Ascending aorta (tissue), 2 donors: ENCODE data around the gene STRN3. TPM values are rescaled to one million over a fixed set of nuclear protein-coding genes. Genes with fewer than 3 reads are reported as not detected.
"Not testable (repeated sequence)": the region's sequence is repeated elsewhere in the genome, so short reads cannot be mapped to it uniquely, and the experiment has no call there.

Source experiments
- DNase-seq, 2 donors: peaks; one replicate each; pipeline ENCODE4 v3.0.0-alpha.2; 2019; ENCODE audit warnings: low spot score in 2 of 2
- H3K27ac ChIP-seq, 2 donors: fragments of 200-600 bp; sonication (generic); one replicate each; pipeline ENCODE4 v1.5.1; 2016 to 2017; ENCODE audit warnings: mild to moderate bottlenecking in 1 of 2
- H3K27me3 ChIP-seq: fragments of 200-600 bp; sonication (generic); one replicate; pipeline ENCODE4 v1.5.1; 2017
- H3K36me3 ChIP-seq, 2 donors: fragments of 200-600 bp; sonication (generic); one replicate each; pipeline ENCODE4 v1.5.1; 2016
- H3K4me1 ChIP-seq, 2 donors: fragments of 200-600 bp; sonication (generic); one replicate each; pipeline ENCODE4 v1.5.1; 2016 to 2017; ENCODE audit warnings: mild to moderate bottlenecking in 1 of 2
- H3K4me3 ChIP-seq, 2 donors: fragments of 200-600 bp; sonication (generic); one replicate each; pipeline ENCODE4 v1.5.1; 2016 to 2017; ENCODE audit warnings: mild to moderate bottlenecking in 1 of 2
- H3K9me3 ChIP-seq, 2 donors: fragments of 200-600 bp; sonication (generic); one replicate each; pipeline ENCODE4 v1.5.1; 2016
- intact Hi-C: fragments of 100-400 bp; cut with DNase I; formaldehyde crosslinking; loops from one replicate; pipeline ENCODE4 v1.15.1; 2023
- total RNA-seq: library from RNA; depleted of rRNA; stranded (reverse); fragments of >200 nt; gene quantifications from one replicate; pipeline ENCODE4 v1.1.0, GENCODE V29; 2016
- TF ChIP-seq, protein P1 (sequence below), 3 experiments: fragments of 200-600 bp in 2 of 3; fragments of 450-650 bp in 1 of 3; sonication (generic) in 2 of 3; IDR thresholded peaks; one replicate each; pipeline ENCODE4 v1.5.1; 2016 to 2019; ENCODE audit warnings: antibody characterized with exemption in 3 of 3, mild to moderate bottlenecking in 1 of 3, moderate library complexity in 1 of 3

The STRN3 gene
- total RNA-seq, 1 donor from 2014 or later, result 38.5 TPM

DNA sequence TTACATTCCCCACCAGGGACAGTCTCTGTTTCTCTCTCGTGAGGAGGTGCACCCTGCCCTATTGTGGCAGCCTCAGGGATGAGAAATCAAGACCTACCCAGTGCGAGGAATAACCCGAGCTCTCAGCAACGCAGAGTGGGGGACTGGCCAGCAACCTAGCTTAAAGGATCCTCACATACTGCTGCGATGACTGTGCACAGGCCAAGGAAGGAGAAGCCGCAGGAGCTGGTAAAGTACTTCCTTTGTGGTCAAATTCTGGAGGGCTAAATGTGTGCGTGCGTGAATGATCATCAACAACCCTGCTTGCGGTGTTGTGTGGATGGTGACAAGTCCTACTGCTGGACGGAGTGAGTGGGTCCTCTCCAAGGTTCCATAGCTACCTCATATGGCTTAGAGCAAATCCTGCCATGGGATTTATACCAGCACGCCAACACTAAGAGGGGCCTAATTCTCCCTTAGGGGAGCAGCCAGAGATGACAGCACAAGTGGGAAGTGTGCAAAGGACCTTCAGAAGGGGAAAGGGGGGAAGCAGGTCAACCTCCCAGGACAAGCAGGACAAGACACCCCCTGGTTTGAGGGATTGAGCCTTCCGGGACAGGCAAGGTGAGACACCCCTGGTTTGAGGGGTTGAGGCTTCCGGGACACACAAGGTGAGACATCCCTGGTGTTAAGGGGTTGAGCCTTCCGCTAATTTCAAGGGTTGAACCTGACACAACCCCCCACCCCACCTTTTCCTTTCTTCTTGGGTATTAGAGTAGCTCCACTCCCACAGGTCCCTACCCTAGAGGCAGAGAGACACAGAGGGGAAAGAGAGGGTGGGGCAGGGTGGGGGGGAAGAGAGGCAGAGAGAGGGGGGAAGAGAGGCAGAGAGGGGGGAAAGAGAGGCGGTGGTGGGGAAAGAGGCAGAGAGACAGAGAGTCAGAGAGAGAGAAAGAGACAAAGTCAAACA lies 59.5 kb downstream of the STRN3 start:
- H3K27me3 ChIP-seq, result no peaks in the 10 kb centered on the region
- peaks cover 0 to 12% of the 10 kb centered on the region in 2 donors for H3K9me3 ChIP-seq
- no peak for DNase-seq
- TF ChIP-seq, protein P1, sequence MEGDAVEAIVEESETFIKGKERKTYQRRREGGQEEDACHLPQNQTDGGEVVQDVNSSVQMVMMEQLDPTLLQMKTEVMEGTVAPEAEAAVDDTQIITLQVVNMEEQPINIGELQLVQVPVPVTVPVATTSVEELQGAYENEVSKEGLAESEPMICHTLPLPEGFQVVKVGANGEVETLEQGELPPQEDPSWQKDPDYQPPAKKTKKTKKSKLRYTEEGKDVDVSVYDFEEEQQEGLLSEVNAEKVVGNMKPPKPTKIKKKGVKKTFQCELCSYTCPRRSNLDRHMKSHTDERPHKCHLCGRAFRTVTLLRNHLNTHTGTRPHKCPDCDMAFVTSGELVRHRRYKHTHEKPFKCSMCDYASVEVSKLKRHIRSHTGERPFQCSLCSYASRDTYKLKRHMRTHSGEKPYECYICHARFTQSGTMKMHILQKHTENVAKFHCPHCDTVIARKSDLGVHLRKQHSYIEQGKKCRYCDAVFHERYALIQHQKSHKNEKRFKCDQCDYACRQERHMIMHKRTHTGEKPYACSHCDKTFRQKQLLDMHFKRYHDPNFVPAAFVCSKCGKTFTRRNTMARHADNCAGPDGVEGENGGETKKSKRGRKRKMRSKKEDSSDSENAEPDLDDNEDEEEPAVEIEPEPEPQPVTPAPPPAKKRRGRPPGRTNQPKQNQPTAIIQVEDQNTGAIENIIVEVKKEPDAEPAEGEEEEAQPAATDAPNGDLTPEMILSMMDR (IDR thresholded peaks at IDR 0.05), result no peak
- H3K36me3 ChIP-seq, result peaks cover 0 to 10% of the 10 kb centered on the region in 2 donors
- H3K4me3 ChIP-seq, result no peak overlapping the region
- intact Hi-C loops, result no loop called here
- no peak overlapping the region for H3K27ac ChIP-seq
- H3K4me1 ChIP-seq, result peaks cover 0 to 2% of the 10 kb centered on the region in 2 donors

DNA sequence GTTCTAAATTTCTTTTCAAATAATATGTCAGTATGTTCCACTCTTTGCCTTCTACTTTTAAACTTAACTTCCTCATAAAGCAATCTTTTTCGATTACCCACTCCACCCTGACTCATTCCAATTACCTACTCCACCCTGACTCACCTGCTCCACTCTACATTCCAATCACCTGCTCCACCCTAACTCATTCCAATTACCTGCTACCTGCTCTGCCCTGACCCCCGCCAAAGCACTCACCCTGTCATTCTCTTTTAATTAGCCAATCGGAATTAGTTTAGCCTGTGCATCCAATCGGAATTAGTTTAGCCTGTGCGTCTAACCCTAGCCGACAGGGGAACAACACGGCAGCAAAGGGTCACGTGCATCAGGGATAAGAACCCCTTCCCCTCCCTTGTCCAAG lies 60.3 kb downstream of the STRN3 start:
- H3K4me3 ChIP-seq, H3K27me3 ChIP-seq, DNase-seq, intact Hi-C loops, H3K27ac ChIP-seq, H3K4me1 ChIP-seq: not testable (repeated sequence)
- Histone ChIP-seq H3K36me3 (peaks cover 0 to 10% of the 10 kb centered on the region in 2 donors), H3K9me3 (peaks cover 0 to 12% of the 10 kb centered on the region in 2 donors)

DNA sequence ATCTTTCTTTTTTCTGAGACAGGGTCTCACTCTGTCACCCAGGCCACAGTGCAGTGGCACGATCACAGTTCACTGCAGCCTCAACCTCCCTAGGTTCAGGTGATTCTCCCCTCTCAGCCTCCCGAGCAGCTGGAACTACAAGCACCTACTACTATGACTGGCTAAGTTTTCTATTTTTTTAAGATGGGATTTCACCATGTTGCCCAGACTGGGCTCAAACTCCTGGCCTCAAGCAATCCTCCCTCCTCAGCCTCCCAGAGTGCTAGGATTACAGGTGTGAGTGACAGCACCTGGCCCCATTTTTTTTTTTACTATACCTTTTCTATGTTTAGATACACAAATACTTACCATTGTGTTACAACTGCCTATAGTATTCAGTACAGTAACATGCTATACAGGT lies 63.6 kb downstream of the STRN3 start:
- Histone ChIP-seq H3K36me3 (peaks cover 0 to 10% of the 10 kb centered on the region in 2 donors), H3K9me3 (peaks cover 0 to 12% of the 10 kb centered on the region in 2 donors)
- intact Hi-C loops, H3K4me3 ChIP-seq, H3K27me3 ChIP-seq, H3K4me1 ChIP-seq, DNase-seq, H3K27ac ChIP-seq: not testable (repeated sequence)

DNA sequence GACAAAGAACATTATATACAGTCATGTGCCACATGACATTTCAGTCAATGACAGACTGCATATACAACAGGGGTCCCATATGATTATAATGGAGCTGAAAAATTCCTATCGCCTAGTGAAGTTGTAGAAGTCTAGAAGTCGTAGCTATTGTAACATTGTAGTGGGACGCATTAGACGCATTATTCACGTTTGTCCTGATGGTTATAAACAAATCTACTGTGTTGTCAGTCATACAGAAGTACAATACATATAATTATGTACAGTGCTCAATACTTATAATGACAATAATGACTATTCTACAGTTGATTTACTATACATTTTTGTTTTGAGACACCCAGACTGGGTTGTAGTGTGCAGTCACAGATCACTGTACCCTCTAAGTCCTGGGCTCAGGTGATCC lies 64.8 kb downstream of the STRN3 start:
- peaks cover 0 to 5% of the 10 kb centered on the region in 2 donors for H3K36me3 ChIP-seq
- DNase-seq, result no peak
- H3K9me3 ChIP-seq, result peaks cover 0 to 9% of the 10 kb centered on the region in 2 donors
- H3K4me1 ChIP-seq, result peaks cover 0 to 3% of the 10 kb centered on the region in 2 donors
- H3K4me3 ChIP-seq, result no peak overlapping the region
- TF ChIP-seq, protein P1 (IDR thresholded peaks at IDR 0.05), result no peak
- intact Hi-C loops, result no loop called here
- H3K27ac ChIP-seq, result no peak overlapping the region
- no peaks in the 10 kb centered on the region for H3K27me3 ChIP-seq

DNA sequence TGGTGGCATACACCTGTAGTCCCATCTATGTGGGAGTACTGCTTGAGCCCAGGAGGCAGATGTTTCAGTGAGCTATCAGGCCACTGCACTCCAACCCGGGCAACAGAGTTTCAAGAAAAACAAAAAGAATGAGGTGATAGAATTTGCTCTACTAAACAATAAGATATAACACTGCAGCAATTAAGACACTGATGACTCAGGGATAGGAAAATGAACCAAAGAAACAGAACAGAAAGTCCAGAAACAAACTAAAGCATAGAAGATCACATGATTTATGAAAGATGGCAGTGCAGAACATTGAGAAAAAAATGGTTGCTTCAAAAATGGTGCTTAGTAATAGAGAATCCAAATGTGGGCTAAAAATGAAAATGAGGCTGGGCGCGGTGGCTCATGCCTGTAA lies 66.0 kb downstream of the STRN3 start:
- Histone ChIP-seq H3K27me3 (no peaks in the 10 kb centered on the region), H3K4me3 (no peak overlapping the region), H3K9me3 (no peaks in the 10 kb centered on the region), H3K27ac (no peak overlapping the region), H3K36me3 (peaks cover 0 to under 1% of the 10 kb centered on the region in 2 donors), H3K4me1 (peaks cover 0 to 3% of the 10 kb centered on the region in 2 donors)
- TF ChIP-seq, protein P1 (IDR thresholded peaks at IDR 0.05), result no peak
- intact Hi-C loops, result no loop called here
- DNase-seq, result no peak

DNA sequence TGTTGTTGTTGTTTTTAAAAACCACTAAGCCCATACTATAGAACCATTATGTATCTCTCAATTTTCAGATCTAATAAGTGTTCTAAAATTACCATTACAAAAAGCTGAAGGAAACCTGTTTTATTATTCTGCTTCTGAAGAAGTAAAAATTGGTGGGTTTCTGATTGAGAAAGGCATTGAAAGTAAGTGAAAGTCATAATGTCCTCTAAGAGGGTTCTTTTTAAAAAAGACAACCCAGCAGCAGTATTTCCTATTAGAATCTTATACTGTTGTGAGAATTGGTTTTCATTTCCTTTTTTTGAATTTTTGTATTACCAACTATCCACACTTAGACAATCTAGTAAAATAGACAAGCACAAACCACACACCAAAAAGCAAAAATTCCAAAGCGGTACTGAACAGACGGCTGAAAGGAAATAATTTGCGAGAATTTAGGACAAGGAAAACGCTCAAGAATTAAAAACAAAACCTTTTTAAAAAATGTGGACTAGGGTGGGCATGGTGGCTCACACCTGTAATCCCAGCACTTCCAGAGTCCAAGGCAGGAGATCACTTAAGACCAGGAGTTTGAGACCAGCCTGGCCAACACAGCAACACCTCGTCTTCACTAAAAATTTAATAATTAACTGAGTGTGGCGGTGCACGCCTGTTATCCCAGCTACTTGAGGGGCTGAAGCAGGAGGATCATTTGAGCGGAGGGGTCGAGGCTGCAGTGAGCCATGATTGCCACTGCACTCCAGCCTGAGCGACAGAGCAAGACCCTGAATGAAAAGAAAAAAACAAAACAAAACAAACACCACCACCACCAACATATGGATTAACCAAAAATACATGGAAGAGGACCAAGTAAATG lies 67.4 kb downstream of the STRN3 start:
- DNase-seq, result no peak
- H3K27me3 ChIP-seq, result no peaks in the 10 kb centered on the region
- no peak overlapping the region for H3K4me3 ChIP-seq
- intact Hi-C loops, result no loop called here
- H3K36me3 ChIP-seq, result peaks cover under 1 to 9% of the 10 kb centered on the region in 2 donors
- TF ChIP-seq, protein P1 (IDR thresholded peaks at IDR 0.05), result no peak
- no peak overlapping the region for H3K27ac ChIP-seq
- no peaks in the 10 kb centered on the region for H3K9me3 ChIP-seq
- H3K4me1 ChIP-seq, result peaks cover 0 to 3% of the 10 kb centered on the region in 2 donors
